Nephron progenitor cell (in vitro differentiated cells): ENCODE data around the gene DHRSX.

Experiments used
- DNase-seq: peaks from one replicate; pipeline ENCODE4 v3.0.0; 2021
- H3K27ac Mint-ChIP-seq: 2 replicates; pipeline ENCODE4 v1.8.0; 2021; ENCODE audit warnings: mild to moderate bottlenecking, moderate library complexity, mixed read lengths
- H3K27me3 Mint-ChIP-seq: 2 replicates; pipeline ENCODE4 v1.8.0; 2021; ENCODE audit warnings: mild to moderate bottlenecking, low read depth, mixed read lengths; ENCODE audit not compliant: poor library complexity
- H3K36me3 Mint-ChIP-seq: 2 replicates; pipeline ENCODE4 v1.8.0; 2021; ENCODE audit warnings: low read depth, mixed read lengths
- H3K4me1 Mint-ChIP-seq: 2 replicates; pipeline ENCODE4 v1.8.0; 2021; ENCODE audit warnings: mixed read lengths
- H3K4me3 Mint-ChIP-seq: 2 replicates; pipeline ENCODE4 v1.8.0; 2021; ENCODE audit warnings: mild to moderate bottlenecking, moderate library complexity, mixed read lengths
- H3K9me3 Mint-ChIP-seq: 2 replicates; pipeline ENCODE4 v1.8.0; 2021; ENCODE audit warnings: mild to moderate bottlenecking, moderate library complexity, mixed read lengths
- CTCF ChIP-seq: fragments of 200-600 bp; sonication (generic); IDR thresholded peaks from 2 replicates; pipeline ENCODE4 v1.5.0; 2021; ENCODE audit warnings: antibody characterized with exemption

Gene DHRSX

GRCh38 chrX:2450681-2451080 lies 50.1 kb downstream of the DHRSX start:
- Mint-ChIP-seq H3K36me3 (peaks cover 55% of the 10 kb centered on the region), H3K4me3 (no peak overlapping the region), H3K9me3 (peaks cover 33% of the 10 kb centered on the region), H3K4me1 (peaks cover 16% of the 10 kb centered on the region), H3K27ac (peak overlapping the region; percentile 80), H3K27me3 (no peaks in the 10 kb centered on the region)
- no peak for TF ChIP-seq CTCF
- no peak for DNase-seq

GRCh38 chrX:2449135-2449886 lies 51.5 kb downstream of the DHRSX start:
- peaks cover 16% of the 10 kb centered on the region for H3K4me1 Mint-ChIP-seq
- peak; percentile 3 for DNase-seq
- H3K9me3 Mint-ChIP-seq, result peaks cover 34% of the 10 kb centered on the region
- no peak overlapping the region for H3K4me3 Mint-ChIP-seq
- H3K27ac Mint-ChIP-seq, result peak overlapping the region; percentile 92
- no peak for TF ChIP-seq CTCF
- peaks cover 62% of the 10 kb centered on the region for H3K36me3 Mint-ChIP-seq
- H3K27me3 Mint-ChIP-seq, result no peaks in the 10 kb centered on the region

- DNase-seq, result no peak
- H3K27ac Mint-ChIP-seq, result no peak overlapping the region
- H3K36me3 Mint-ChIP-seq, result peaks cover 70% of the 10 kb centered on the region
- H3K27me3 Mint-ChIP-seq, result no peaks in the 10 kb centered on the region
- peaks cover 33% of the 10 kb centered on the region for H3K9me3 Mint-ChIP-seq
- peaks cover 16% of the 10 kb centered on the region for H3K4me1 Mint-ChIP-seq
- no peak for TF ChIP-seq CTCF
- H3K4me3 Mint-ChIP-seq, result no peak overlapping the region
Measured at GRCh38 chrX:2447484-2447883, 53.3 kb downstream of the DHRSX start.

GRCh38 chrX:2446815-2447214 lies 54.0 kb downstream of the DHRSX start:
- H3K27ac Mint-ChIP-seq, result no peak overlapping the region
- no peak for TF ChIP-seq CTCF
- DNase-seq, result no peak
- no peak overlapping the region for H3K4me3 Mint-ChIP-seq
- peaks cover 15% of the 10 kb centered on the region for H3K4me1 Mint-ChIP-seq
- no peaks in the 10 kb centered on the region for H3K27me3 Mint-ChIP-seq
- peaks cover 34% of the 10 kb centered on the region for H3K9me3 Mint-ChIP-seq
- peaks cover 70% of the 10 kb centered on the region for H3K36me3 Mint-ChIP-seq

GRCh38 chrX:2445662-2446623 lies 54.8 kb downstream of the DHRSX start:
- no peak for TF ChIP-seq CTCF
- Mint-ChIP-seq H3K4me1 (peaks cover 8% of the 10 kb centered on the region), H3K36me3 (peaks cover 75% of the 10 kb centered on the region), H3K4me3 (no peak overlapping the region), H3K27me3 (no peaks in the 10 kb centered on the region), H3K27ac (no peak overlapping the region), H3K9me3 (peaks cover 43% of the 10 kb centered on the region)
- DNase-seq, result no peak
